Activated CD4-positive, alpha-beta T cell treated with anti-CD3 and anti-CD28 coated beads for 36 hours (primary cell): ENCODE results near the gene AGPAT4. TPM values are rescaled to one million over a fixed set of nuclear protein-coding genes. Genes with fewer than 3 reads are reported as not detected.

Experiments used
- ATAC-seq: fragments of 200-7000 bp; cut with Tn5 transposase; one replicate; pipeline ENCODE4 v1.10.0; 2021; ENCODE audit warnings: mild to moderate bottlenecking, moderate library complexity
- CTCF ChIA-PET: fragments of 350-600 bp; sonication (Branson Sonifier 250); formaldehyde crosslinking; loops from one replicate; lab custom pipeline; 2021; ENCODE audit warnings: antibody characterized with exemption; lab: Charles Lee
- POLR2A ChIA-PET: fragments of 350-600 bp; sonication (Branson Sonifier 250); formaldehyde crosslinking; loops from one replicate; lab custom pipeline; 2021; ENCODE audit warnings: antibody characterized with exemption, inconsistent platforms; lab: Charles Lee
- DNase-seq: peaks from one replicate; pipeline ENCODE4 v3.0.0-alpha.2; 2020
- H3K27ac Mint-ChIP-seq: one replicate; pipeline ENCODE4 v1.8.0; 2021; ENCODE audit warnings: mixed read lengths
- H3K27me3 Mint-ChIP-seq: one replicate; pipeline ENCODE4 v1.8.0; 2021; ENCODE audit warnings: mixed read lengths
- H3K36me3 Mint-ChIP-seq: one replicate; pipeline ENCODE4 v1.8.0; 2021; ENCODE audit warnings: low read depth, mixed read lengths
- H3K4me1 Mint-ChIP-seq: one replicate; pipeline ENCODE4 v1.8.0; 2021; ENCODE audit warnings: mixed read lengths
- H3K4me3 Mint-ChIP-seq: one replicate; pipeline ENCODE4 v1.8.0; 2021; ENCODE audit warnings: mild to moderate bottlenecking, moderate library complexity, mixed read lengths
- H3K9me3 Mint-ChIP-seq: one replicate; pipeline ENCODE4 v1.8.0; 2021; ENCODE audit warnings: low read depth, mixed read lengths
- intact Hi-C, 2 experiments: fragments of 100-400 bp; cut with DNase I in 1 of 2; cut with micrococcal nuclease in 1 of 2; formaldehyde crosslinking; loops; one replicate each; pipeline versions ENCODE4 v1.14.2 to v1.15.1; 2022 to 2024; cut with DNase I, micrococcal nuclease
- total RNA-seq, 2 experiments: library from RNA; stranded (reverse); gene quantifications; one replicate each; pipeline ENCODE4 v1.2.3, GENCODE V29; 2021

The AGPAT4 gene
- total RNA-seq, 2 experiments from 2014 or later: 4.7 to 5.0 TPM

DNA sequence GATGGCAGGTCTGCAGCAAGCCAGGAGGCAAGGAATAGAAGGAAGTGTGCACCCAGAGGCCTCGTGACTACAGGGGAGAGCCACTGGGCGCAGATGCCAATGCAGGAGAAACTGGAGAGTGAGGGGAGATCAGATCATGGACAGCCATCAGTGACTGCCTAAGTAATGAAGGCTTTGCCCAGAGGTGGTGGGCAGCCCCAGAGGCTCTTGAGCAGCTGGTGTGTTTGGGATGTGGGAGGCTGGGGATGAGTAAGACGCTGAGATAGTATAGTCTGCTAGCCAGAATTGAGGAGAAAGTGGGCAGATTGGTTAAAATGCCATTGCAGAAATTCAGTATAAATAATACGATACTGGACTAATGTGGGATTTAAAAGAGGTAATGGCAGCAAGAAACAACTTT, 170.4 kb downstream of the AGPAT4 start:
- no peaks in the 10 kb centered on the region for H3K27me3 Mint-ChIP-seq
- H3K27ac Mint-ChIP-seq: peak overlapping the region; percentile 76
- intact Hi-C loops: loop anchor here (5.0 to 10.0 kb wide), 2 partner anchors 269 to 271 kb away; no protein-coding TSS in a partner anchor
- ATAC-seq (no peak), DNase-seq (no peak)
- POLR2A ChIA-PET: no interaction called here
- peaks cover 10% of the 10 kb centered on the region for H3K4me1 Mint-ChIP-seq
- CTCF ChIA-PET: no interaction called here
- H3K36me3 Mint-ChIP-seq: peaks cover 51% of the 10 kb centered on the region
- no peaks in the 10 kb centered on the region for H3K9me3 Mint-ChIP-seq
- no peak overlapping the region for H3K4me3 Mint-ChIP-seq

DNA sequence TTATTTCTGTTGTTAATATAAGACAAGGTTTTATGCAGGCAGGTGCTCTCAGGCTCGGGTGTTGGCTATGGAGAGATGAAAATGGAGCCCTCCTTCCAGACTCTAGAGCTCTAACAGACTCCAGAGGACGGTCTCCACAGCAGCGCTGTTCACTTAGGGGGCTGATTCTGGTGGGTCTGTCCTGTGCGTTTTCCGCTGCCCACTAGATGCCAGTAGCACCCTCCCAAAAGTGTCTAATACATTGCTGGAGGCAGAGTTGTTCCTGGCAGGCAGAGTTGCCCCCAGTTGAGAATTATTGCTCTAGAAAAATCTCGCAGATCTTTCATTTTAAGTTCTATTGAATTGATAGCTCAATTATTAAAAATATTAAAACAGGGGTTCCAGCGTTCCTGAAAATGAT, 172.3 kb downstream of the AGPAT4 start:
- H3K27ac Mint-ChIP-seq: no peak overlapping the region
- CTCF ChIA-PET: interaction anchor here (0.6 to 3.7 kb wide), 3 partner anchors 10 to 269 kb away, joined by 3 to 14 read pairs (median 6); no protein-coding TSS in a partner anchor
- H3K36me3 Mint-ChIP-seq: peaks cover 49% of the 10 kb centered on the region
- H3K9me3 Mint-ChIP-seq: no peaks in the 10 kb centered on the region
- POLR2A ChIA-PET: no interaction called here
- DNase-seq (no peak), ATAC-seq (no peak)
- no peaks in the 10 kb centered on the region for H3K27me3 Mint-ChIP-seq
- no peak overlapping the region for H3K4me3 Mint-ChIP-seq
- peaks cover 10% of the 10 kb centered on the region for H3K4me1 Mint-ChIP-seq
- intact Hi-C loops: loop anchor here (5.0 to 10.0 kb wide), 2 partner anchors 271 to 273 kb away; no protein-coding TSS in a partner anchor

DNA sequence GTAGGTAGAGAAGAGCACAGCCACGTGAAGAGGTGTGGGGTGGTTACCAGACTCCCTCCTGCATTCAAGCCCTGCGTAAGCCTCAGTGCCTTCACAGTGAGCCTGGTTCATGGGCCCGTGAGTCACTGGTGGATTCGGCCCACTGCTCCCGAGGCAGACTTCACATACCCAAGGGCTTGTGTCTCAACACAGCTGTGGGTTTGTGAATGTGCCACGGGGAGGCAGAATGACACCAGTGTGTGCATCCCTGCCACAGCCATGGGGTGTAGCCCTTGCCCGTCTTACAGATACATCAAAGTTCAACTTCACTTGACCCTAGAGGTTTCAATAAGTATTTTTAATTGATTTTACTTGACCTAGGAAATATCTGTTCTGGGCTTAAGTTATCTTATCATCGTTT, 173.8 kb downstream of the AGPAT4 start:
- Mint-ChIP-seq H3K9me3 (no peaks in the 10 kb centered on the region), H3K27me3 (no peaks in the 10 kb centered on the region), H3K4me1 (peaks cover 3% of the 10 kb centered on the region), H3K27ac (no peak overlapping the region), H3K36me3 (peaks cover 42% of the 10 kb centered on the region), H3K4me3 (no peak overlapping the region)
- POLR2A ChIA-PET: no interaction called here
- ATAC-seq: no peak
- DNase-seq: no peak
- intact Hi-C loops: loop anchor here (5.0 to 10.0 kb wide), 2 partner anchors 272 to 275 kb away; no protein-coding TSS in a partner anchor
- CTCF ChIA-PET: interaction anchor here (3.7 kb wide), 1 partner anchor 271 kb away, joined by 14 read pairs; no protein-coding TSS in a partner anchor

DNA sequence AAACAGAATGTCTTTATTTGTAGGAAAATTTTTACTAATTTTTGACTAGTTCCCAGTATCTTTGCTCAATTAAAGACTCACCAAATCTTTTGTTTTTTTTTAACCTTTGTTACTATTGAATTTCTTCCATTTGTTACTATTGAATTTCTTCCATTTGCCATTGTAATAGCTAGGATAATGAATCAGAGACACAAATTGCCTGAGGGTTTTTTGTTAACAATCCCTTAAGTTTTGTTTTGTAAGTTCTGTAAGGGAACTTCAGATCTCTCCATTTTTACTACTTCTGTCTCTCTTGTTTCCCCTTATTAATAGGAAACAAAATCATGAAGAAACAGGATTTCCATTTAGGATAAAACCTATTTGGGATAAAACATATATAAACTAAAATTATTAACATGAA, 177.9 kb downstream of the AGPAT4 start:
- ChIA-PET CTCF (no interaction called here), POLR2A (no interaction called here)
- ATAC-seq (no peak), DNase-seq (no peak)
- Mint-ChIP-seq H3K4me1 (peaks cover 5% of the 10 kb centered on the region), H3K4me3 (no peak overlapping the region), H3K9me3 (no peaks in the 10 kb centered on the region), H3K36me3 (peaks cover 41% of the 10 kb centered on the region), H3K27ac (no peak overlapping the region), H3K27me3 (no peaks in the 10 kb centered on the region)
- intact Hi-C loops: no loop called here

DNA sequence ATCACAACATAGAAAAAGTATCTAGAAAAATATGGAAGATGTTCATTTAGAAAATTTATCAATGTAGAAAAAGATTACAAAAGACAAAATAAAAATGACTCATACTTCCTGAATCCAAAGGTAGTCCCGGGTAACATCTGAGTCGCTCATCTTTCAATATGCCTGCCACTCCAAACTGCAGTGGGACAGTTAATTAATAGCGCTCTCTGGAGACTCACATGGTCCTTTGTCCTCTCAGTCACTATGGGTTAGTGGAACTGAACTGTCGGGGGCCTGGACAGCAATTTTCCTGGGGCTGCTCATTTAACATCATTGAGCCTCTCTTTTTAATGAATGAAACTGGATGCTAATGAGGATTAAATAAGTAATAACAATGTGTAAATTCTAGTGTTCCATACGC, 178.9 kb downstream of the AGPAT4 start:
- POLR2A ChIA-PET: no interaction called here
- no peak overlapping the region for H3K27ac Mint-ChIP-seq
- H3K36me3 Mint-ChIP-seq: peaks cover 41% of the 10 kb centered on the region
- no peaks in the 10 kb centered on the region for H3K9me3 Mint-ChIP-seq
- ATAC-seq (no peak), DNase-seq (no peak)
- CTCF ChIA-PET: no interaction called here
- no peak overlapping the region for H3K4me3 Mint-ChIP-seq
- H3K4me1 Mint-ChIP-seq: peaks cover 5% of the 10 kb centered on the region
- intact Hi-C loops: no loop called here
- no peaks in the 10 kb centered on the region for H3K27me3 Mint-ChIP-seq

DNA sequence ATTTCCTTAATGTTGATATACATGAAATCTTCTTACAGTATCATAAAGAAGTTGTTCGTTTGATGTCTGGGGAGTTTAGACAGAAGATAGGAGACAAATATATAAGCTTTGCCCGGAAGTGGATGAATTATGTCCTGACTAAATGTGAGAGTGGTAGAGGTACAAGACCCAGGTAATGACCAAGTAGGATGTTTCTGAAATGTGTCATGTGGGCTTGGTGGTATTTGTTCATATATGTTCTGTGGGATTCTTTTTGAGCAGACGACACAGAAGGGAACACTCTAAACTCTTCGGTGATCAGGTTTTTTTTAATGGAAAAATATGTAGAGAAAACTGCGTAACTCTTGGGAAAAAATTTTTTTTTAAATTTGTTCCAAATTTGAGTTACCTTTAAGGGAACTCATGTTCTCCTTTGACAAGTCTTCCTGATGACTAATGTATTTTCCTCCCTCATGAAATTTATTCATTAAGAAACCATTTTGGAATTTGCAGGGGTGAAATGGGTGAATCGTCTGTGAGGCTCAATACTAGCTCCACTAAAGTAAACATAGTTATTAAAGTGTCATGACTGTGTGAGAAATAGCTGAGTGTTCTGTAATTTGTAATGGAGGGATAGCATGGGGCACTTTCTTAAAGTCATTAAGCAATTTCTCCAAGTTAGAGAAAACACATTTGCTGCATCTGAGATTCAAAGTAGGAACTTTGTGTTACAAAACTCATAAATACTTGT, 181.7 kb downstream of the AGPAT4 start:
- no peak for ATAC-seq
- Mint-ChIP-seq H3K4me1 (peaks cover 5% of the 10 kb centered on the region), H3K27ac (peak overlapping the region; percentile 33), H3K27me3 (no peaks in the 10 kb centered on the region), H3K9me3 (no peaks in the 10 kb centered on the region), H3K4me3 (no peak overlapping the region), H3K36me3 (peaks cover 45% of the 10 kb centered on the region)
- POLR2A ChIA-PET: no interaction called here
- no peak for DNase-seq
- intact Hi-C loops: no loop called here
- CTCF ChIA-PET: no interaction called here

DNA sequence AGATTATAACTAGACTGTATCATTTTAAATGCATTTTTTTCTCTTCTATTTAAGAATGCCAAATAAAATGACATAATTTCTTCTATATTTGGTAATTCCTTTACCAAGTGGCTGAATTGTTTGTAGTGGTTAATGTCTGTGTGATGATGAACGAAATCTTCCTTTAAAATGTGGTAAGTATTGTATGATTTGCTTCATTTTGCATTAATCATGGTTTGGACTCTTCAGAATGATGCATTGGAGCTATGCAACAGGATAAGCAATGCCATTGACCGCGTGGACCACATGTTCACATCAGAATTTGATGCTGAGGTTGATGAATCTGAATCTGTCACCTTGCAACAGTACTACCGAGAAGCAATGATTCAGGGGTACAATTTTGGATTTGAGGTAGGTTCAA, 182.7 kb downstream of the AGPAT4 start:
- Mint-ChIP-seq H3K27me3 (no peaks in the 10 kb centered on the region), H3K27ac (no peak overlapping the region), H3K4me1 (peaks cover 5% of the 10 kb centered on the region), H3K9me3 (no peaks in the 10 kb centered on the region), H3K4me3 (no peak overlapping the region), H3K36me3 (peaks cover 49% of the 10 kb centered on the region)
- POLR2A ChIA-PET: no interaction called here
- DNase-seq: no peak
- intact Hi-C loops: no loop called here
- CTCF ChIA-PET: no interaction called here
- no peak for ATAC-seq

DNA sequence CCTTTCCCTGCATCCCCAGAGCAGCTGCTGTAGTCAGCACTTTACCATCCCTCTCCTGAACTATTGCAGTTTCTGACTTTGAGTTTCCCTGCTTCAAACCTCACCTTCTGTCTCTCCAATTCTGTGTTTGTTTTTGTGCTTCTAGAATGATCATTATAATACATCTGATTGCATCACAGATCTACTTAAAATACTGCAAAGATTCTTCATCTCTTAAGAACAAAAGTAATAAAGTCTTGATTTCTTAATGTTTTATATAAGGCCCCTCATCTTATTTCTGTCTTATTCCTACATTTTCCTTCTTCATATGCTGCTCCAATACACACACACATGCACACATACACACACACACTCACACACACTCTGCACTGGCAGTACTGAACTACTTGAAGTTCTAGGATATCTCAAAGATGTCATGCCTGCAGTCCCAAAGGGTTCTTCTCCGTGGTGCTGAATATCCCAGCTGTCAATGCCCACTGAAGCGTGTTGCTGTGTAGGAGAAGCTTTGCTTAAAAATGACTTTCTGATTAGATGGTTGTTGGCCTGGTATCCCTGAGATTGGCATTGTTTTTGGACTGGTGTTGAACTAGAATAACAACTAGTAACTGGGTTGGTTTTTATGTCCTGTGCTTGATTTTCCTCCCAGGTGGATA, 185.1 kb downstream of the AGPAT4 start:
- Mint-ChIP-seq H3K4me3 (no peak overlapping the region), H3K27me3 (no peaks in the 10 kb centered on the region), H3K36me3 (peaks cover 52% of the 10 kb centered on the region), H3K27ac (no peak overlapping the region), H3K4me1 (peaks cover 16% of the 10 kb centered on the region), H3K9me3 (no peaks in the 10 kb centered on the region)
- DNase-seq: no peak
- no peak for ATAC-seq
- POLR2A ChIA-PET: no interaction called here
- CTCF ChIA-PET: interaction anchor here (0.6 kb wide), 1 partner anchor 555 kb away, joined by 3 read pairs; no protein-coding TSS in a partner anchor
- intact Hi-C loops: loop anchor here in 1 of 2 experiments (10.0 kb wide), 1 partner anchor 94 kb away; the partner anchor contains the start of gene MAP3K4

DNA sequence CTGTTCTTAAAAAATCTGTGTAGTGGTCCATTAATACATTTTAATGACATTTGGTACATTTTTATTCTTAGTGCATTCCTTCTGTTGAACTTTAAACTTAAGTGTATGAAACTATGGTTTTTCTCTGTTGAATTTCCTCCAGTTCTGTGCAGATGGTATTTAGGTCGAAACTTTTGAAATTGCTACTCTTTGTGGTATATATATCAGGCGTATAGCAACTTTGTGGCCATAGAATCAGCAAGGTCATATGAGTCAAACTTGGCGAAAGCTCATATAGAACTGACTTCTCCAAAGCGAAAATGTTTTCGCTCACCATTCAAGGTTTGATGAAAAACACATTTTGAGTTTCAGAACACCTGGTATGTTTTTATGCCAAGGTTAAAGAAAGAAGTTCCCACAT, 188.6 kb downstream of the AGPAT4 start:
- Mint-ChIP-seq H3K27ac (no peak overlapping the region), H3K27me3 (no peaks in the 10 kb centered on the region), H3K4me1 (peaks cover 11% of the 10 kb centered on the region), H3K9me3 (no peaks in the 10 kb centered on the region), H3K4me3 (no peak overlapping the region), H3K36me3 (peaks cover 42% of the 10 kb centered on the region)
- ChIA-PET POLR2A (no interaction called here), CTCF (interaction anchor here (1.2 to 1.4 kb wide), 2 partner anchors 10 to 18 kb away, joined by 3 to 5 read pairs; no protein-coding TSS in a partner anchor)
- no peak for DNase-seq
- intact Hi-C loops: loop anchor here in 1 of 2 experiments (10.0 kb wide), 1 partner anchor 90 kb away; the partner anchor contains the start of gene MAP3K4
- peak; percentile 90 for ATAC-seq

DNA sequence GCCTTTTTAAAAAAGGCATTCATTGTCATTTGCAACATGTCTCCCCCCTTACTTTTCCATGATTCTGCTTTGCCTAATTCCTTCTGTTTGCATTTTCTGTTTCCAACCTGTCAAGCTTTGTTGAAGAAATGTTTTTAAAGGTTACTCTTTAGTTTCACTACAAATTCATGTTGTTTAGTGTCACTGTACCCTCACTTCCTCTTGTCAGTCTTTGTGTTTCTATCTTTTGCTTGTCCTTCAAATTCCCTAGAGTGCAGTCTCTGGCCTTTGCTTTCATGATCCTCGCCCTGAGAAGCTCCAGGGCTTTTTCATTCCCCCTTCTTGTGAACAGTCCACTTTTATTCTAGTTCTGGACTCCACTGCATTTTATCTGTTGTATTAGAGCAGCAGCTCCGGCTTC, 191.6 kb downstream of the AGPAT4 start:
- H3K9me3 Mint-ChIP-seq: no peaks in the 10 kb centered on the region
- H3K36me3 Mint-ChIP-seq: peaks cover 34% of the 10 kb centered on the region
- ATAC-seq: no peak
- ChIA-PET CTCF (no interaction called here), POLR2A (no interaction called here)
- peaks cover 11% of the 10 kb centered on the region for H3K4me1 Mint-ChIP-seq
- no peak overlapping the region for H3K4me3 Mint-ChIP-seq
- H3K27me3 Mint-ChIP-seq: no peaks in the 10 kb centered on the region
- H3K27ac Mint-ChIP-seq: no peak overlapping the region
- intact Hi-C loops: loop anchor here (5.0 to 10.0 kb wide), 2 partner anchors 87 to 145 kb away; partner anchors contain the start of gene MAP3K4 (in 1 of the 2)
- DNase-seq: no peak

DNA sequence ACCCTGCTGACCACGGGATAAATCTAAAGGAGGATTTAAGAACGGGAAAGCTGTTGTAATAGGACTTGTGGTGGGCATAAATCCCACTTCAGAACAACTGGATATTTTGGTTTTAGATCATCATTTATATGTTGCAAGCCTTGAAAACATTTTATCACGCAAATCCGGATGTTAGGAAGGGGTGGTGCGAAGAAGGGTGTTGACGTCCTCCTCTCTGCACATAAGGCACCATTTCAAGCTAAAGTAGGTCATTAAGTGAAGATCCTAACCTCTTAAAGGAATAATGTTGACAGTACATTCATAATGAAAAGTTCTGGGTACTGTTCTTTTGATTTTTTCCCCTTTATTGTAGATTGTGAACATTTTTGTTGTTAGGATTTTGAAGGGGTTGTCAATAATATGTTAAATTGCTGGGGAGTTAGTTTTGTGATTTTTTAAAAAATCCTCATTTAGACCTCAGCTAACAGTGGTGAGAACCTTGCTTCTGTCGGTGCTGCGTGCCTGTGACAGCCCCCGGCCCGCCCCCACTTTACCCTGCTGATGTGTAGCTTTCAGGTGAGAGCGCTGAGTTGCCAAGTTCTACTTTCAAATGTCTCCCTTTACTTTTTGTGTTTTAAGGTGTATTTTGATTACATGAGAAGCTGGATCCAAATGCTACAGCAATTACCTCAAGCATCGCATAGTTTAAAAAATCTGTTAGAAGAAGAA, 193.4 kb downstream of the AGPAT4 start:
- ATAC-seq (no peak), DNase-seq (peak; percentile 15)
- Mint-ChIP-seq H3K27me3 (no peaks in the 10 kb centered on the region), H3K4me1 (peaks cover 8% of the 10 kb centered on the region), H3K27ac (no peak overlapping the region), H3K9me3 (no peaks in the 10 kb centered on the region), H3K4me3 (peak overlapping the region; percentile 18), H3K36me3 (peaks cover 20% of the 10 kb centered on the region)
- POLR2A ChIA-PET: no interaction called here
- intact Hi-C loops: loop anchor here (1.0 to 10.0 kb wide), 3 partner anchors 86 to 147 kb away; partner anchors contain the start of gene MAP3K4 (in 2 of the 2)
- CTCF ChIA-PET: interaction anchor here (0.5 to 1.3 kb wide), 2 partner anchors 19 to 411 kb away, joined by 3 read pairs; no protein-coding TSS in a partner anchor
